GM19240 (cell line): ENCODE data around the gene PEX11A.

Experiments
- DNase-seq: peaks from one replicate; pipeline ENCODE4 v3.0.0; 2011; ENCODE audit warnings: low spot score; ENCODE audit not compliant: insufficient read length

The PEX11A gene

GRCh38 chr15:89675606-89676005 is 14.9 kb downstream of the PEX11A start:
- DNase-seq = no peak

- no peak for DNase-seq
These were observed 16.0 kb downstream of the PEX11A start for GRCh38 chr15:89674526-89674925.

GRCh38 chr15:89673165-89673512 is 17.4 kb downstream of the PEX11A start:
- DNase-seq = peak; percentile 48

- DNase-seq = no peak
These were observed 18.1 kb downstream of the PEX11A start for GRCh38 chr15:89672221-89673164.

- no peak for DNase-seq
These were observed 18.9 kb downstream of the PEX11A start for GRCh38 chr15:89671687-89672086.

GRCh38 chr15:89670971-89671560 is 19.5 kb downstream of the PEX11A start:
- no peak for DNase-seq

GRCh38 chr15:89669941-89670340 is 20.6 kb downstream of the PEX11A start:
- no peak for DNase-seq

- DNase-seq = no peak
These were observed 21.2 kb downstream of the PEX11A start for GRCh38 chr15:89669309-89669865.

- no peak for DNase-seq
These were observed 22.4 kb downstream of the PEX11A start for GRCh38 chr15:89668171-89668570.

GRCh38 chr15:89667706-89667960 is 22.9 kb downstream of the PEX11A start:
- no peak for DNase-seq

- no peak for DNase-seq
These were observed 23.5 kb downstream of the PEX11A start for GRCh38 chr15:89666858-89667705.

- DNase-seq = no peak
These were observed 24.2 kb downstream of the PEX11A start for GRCh38 chr15:89666184-89666857.

- DNase-seq = no peak
These were observed 24.9 kb downstream of the PEX11A start for GRCh38 chr15:89665449-89666181.

GRCh38 chr15:89664441-89665350 is 25.9 kb downstream of the PEX11A start:
- DNase-seq = no peak

- no peak for DNase-seq
These were observed 27.5 kb downstream of the PEX11A start for GRCh38 chr15:89662893-89663626.

- no peak for DNase-seq
These were observed 30.0 kb downstream of the PEX11A start for GRCh38 chr15:89660556-89660955.

- DNase-seq = no peak
These were observed 31.3 kb downstream of the PEX11A start for GRCh38 chr15:89659295-89659694.

GRCh38 chr15:89657686-89658200 is 32.8 kb downstream of the PEX11A start:
- DNase-seq = no peak
